GM19240 (cell line): ENCODE data around the gene AMY1C.
"Not testable (repeated sequence)": the region's sequence is repeated elsewhere in the genome, so short reads cannot be mapped to it uniquely, and the experiment has no call there.

Source experiments
- DNase-seq: peaks from one replicate; pipeline ENCODE4 v3.0.0; 2011; ENCODE audit warnings: low spot score; ENCODE audit not compliant: insufficient read length

AMY1C gene

DNA sequence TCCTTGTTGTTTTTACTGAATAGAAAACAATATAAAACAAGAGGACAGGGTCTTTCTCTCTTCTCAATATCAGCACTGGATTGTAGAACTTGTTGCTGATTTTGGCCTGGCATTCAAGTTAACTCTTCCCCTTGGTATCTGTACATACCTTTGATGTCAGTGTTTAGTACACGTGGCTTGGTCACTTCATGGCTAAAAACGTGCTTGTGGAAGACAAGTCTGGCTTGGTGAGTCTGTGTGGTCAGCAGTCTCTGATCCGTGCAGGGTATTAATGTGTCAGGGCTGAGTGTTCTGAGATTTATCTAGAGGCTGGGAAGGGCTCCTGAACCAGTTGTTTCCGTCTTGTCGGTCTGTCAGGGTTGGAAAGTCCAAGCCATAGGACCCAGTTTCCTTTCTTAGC lies at the start of gene AMY1C:
Gene AMY1C, plus strand, starts transcription at position 301 of the 400 bp plus-strand sequence. CDS start 572 bp downstream, outside the sequence.
- DNase-seq: not testable (repeated sequence)

DNA sequence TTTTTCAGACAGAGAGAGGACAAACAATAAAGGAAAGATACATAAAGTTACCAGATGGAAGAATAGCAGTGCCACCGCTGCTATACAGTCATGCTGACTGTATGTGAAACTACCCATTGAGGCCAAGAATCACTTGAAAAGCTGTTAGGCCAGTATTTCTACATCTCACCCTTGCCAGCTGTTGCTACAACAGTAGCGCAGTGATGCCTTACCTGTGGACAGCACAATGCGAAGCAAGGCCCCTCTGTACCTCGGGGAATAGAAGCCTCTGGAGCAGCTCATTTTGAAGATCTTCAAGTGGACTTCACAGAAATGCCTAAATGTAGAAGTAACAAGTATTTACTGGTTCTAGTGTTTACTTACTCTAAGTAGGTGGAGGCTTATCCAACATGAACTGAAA lies 49.0 kb upstream of the AMY1C start:
- DNase-seq: not testable (repeated sequence)

DNA sequence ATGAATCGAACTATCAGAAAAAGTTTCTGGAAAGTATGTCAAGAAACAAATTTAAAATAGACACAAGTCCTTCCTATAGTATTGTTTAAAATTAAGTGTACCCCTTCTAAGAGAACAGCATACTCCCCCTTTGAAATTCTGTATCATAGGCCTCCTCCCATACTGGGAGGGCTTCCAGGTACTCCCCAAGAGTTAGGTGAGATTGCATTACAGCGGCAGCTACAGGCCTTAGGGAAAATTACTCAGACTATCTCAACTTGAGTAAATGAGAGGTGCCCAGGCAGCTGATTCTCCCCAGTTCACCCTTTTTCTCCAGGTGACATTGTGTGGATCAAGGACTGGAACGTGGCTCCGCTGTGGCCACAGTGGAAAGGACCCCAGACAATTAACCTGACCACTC lies 48.4 kb upstream of the AMY1C start:
- DNase-seq: not testable (repeated sequence)

DNA sequence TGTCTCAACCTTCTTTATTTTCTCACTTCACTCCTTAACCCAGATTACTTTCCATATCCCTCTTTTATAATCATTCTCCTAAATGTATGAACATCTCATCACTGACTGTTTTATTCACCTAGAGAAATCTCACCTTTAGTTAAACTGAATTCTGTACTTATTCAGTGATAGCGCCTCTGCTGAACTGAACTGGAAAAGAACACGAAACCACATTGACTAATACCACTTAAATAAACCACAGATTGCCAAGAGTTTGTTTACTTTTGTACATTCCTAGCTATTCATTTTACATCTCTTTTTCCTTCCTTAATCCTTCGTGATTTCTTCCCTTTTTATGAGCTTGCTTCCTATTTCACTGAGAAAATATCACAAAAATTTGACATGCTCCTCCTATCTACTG lies 42.0 kb upstream of the AMY1C start:
- not testable (repeated sequence) for DNase-seq

DNA sequence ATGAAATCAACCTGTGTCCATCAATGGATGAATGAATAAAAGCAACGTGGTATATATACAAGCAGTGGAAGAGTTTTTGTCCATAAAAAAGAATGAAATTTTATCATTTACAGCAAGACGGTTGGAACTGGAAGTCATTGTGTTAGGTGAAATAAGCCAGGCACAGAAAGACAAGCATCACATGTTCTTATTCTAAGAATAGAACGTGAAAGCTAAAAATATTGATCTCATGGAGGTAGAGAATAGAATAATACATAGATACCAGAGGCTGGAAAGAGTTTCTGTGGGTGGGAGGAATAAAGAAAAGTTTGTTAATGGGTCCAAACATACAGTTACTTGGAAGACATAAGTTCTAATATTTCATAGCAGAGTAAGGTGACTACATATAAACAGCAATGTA lies 39.3 kb upstream of the AMY1C start:
- DNase-seq: not testable (repeated sequence)

DNA sequence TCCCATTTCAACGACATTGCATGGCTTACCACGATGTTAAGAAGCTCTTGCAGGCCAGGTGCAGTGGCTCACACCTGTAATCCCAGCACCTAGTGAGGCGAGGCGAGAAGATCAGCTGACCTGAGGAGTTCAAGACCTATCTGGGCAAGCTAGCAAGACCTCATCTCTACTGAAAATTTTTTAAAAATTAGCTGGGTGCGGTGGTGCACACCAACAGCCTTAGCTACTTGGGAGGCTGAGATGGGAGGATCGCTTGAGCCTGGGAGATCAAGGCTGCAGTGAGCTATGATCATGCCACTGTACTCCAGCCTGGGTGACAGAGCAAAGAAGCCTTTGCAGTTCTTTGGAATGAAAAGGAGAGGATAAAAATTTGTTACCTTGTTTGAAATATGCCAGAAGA lies 32.3 kb upstream of the AMY1C start:
- DNase-seq: not testable (repeated sequence)

DNA sequence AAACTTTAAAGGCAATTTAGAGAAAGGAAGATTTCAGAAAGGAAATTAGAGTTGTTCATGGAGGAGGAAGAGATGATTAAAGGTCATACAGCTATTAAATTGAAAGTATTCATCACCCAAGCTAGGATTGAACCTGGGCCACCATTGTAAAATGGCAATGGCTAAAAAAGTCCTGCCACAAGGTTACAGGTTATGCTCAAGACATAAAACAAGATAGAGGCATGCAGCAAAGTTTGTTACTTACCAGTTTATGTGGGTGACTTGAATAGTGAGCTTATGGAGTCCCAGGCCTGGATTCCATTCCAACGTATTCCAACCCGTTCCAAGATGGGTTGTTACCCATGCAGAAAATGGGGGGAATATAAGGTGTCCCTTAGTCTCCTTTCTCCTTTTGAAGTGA lies 28.2 kb upstream of the AMY1C start:
- not testable (repeated sequence) for DNase-seq

DNA sequence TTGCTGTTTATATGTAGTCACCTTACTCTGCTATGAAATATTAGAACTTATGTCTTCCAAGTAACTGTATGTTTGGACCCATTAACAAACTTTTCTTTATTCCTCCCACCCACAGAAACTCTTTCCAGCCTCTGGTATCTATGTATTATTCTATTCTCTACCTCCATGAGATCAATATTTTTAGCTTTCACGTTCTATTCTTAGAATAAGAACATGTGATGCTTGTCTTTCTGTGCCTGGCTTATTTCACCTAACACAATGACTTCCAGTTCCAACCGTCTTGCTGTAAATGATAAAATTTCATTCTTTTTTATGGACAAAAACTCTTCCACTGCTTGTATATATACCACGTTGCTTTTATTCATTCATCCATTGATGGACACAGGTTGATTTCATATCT lies 14.4 kb upstream of the AMY1C start:
- DNase-seq: not testable (repeated sequence)

DNA sequence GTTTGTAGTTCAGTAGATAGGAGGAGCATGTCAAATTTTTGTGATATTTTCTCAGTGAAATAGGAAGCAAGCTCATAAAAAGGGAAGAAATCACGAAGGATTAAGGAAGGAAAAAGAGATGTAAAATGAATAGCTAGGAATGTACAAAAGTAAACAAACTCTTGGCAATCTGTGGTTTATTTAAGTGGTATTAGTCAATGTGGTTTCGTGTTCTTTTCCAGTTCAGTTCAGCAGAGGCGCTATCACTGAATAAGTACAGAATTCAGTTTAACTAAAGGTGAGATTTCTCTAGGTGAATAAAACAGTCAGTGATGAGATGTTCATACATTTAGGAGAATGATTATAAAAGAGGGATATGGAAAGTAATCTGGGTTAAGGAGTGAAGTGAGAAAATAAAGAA lies 11.7 kb upstream of the AMY1C start:
- DNase-seq: not testable (repeated sequence)

DNA sequence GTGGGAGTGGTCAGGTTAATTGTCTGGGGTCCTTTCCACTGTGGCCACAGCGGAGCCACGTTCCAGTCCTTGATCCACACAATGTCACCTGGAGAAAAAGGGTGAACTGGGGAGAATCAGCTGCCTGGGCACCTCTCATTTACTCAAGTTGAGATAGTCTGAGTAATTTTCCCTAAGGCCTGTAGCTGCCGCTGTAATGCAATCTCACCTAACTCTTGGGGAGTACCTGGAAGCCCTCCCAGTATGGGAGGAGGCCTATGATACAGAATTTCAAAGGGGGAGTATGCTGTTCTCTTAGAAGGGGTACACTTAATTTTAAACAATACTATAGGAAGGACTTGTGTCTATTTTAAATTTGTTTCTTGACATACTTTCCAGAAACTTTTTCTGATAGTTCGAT lies 5.2 kb upstream of the AMY1C start:
- DNase-seq: not testable (repeated sequence)

DNA sequence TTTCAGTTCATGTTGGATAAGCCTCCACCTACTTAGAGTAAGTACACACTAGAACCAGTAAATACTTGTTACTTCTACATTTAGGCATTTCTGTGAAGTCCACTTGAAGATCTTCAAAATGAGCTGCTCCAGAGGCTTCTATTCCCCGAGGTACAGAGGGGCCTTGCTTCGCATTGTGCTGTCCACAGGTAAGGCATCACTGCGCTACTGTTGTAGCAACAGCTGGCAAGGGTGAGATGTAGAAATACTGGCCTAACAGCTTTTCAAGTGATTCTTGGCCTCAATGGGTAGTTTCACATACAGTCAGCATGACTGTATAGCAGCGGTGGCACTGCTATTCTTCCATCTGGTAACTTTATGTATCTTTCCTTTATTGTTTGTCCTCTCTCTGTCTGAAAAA lies 4.7 kb upstream of the AMY1C start:
- not testable (repeated sequence) for DNase-seq

DNA sequence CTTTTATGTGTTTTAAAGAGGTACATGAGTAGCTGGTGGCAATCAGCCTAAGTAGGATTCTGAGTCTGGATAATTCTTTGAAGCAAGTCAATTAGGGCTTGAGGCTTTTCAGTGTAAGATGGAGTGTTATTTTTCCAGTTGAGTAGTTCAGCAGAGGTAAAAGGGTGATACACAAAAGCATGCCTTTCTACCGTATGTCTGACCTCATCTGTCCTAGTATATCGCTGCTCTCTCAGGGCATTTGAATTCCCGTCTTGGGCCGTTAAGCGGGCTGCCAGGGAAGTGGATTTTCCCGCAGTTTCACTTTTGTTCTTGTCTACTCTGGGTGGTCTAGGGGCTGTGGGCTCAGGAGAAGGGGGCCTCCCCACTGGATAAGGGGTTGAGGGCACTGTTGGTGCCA lies 1.4 kb upstream of the AMY1C start:
- DNase-seq: not testable (repeated sequence)

DNA sequence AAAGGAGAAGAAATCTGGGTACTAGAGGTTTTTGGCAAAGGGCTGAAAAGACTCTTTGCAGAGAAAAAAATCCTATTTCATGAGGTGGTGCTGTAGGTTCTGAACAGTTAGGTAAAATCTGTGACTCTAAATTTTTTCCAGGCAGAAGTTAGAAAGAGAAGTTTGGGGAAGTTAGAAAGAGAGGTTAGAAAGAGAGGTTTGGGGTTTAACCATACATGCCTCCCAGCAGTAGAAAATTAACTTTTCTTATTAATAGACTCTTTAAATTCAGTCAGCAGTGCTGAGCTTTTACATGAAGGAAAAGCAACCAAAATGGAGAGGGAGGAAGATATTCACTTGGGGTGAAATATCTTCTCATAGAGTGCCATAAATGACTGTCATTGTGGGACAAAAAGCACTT lies 12.2 kb downstream of the AMY1C start:
- no peak for DNase-seq

DNA sequence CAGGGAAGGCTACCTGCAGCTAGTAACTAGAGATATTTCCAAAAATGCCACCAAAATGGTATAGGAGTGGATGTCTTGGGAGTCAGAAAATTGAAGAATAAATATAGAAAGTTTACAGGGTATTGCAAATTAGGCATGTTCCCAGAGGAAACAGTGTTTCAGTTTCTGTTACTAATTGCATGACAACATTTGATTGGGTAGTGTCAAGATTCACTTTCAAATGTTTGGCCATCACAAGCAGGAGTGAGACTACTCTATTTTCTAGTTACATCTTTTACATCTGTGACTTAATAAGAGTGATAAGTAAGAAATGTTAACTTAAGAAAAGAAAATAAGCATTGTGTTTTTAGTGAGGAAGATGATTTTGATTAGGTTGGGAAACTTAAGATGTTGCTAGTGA lies 30.2 kb downstream of the AMY1C start:
- no peak for DNase-seq

DNA sequence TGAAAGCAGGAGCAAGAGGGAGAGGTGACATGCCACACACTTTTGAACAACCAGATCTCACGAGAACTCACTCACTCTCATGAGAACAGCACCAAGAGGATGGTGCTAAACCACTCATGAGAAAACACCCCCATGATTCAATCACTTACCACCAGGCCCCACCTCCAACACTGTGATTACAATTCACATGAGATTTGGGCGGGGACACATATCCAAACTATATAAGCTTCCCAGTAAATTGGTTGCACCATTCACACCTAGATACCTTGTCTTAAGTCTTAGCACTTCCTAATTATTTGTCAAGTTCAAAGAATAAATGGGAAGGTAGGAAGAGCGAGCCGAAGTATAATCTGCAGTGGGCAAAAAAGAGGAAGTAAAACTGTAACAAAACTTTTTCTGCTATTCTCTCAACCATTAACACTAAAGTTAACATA lies 34.3 kb downstream of the AMY1C start:
- no peak for DNase-seq

DNA sequence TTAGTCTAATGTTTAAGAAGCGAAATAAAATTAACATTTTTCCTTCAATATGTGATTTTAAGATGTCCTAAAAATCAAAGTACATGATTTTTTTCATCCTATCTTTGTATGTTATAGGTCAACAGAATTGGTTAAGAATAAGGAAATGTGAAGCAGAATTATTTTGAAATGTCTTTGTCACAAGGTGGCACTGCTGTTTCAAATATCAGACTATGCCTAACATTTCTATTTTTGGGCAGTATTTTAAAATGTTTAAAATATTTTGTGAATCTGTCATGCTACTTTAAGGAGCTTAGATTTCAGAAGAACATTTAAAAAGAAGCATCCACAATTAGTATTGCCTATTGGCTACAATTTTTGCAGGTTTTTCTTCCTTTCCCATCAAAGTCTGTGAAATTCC lies 38.7 kb downstream of the AMY1C start:
- no peak for DNase-seq

DNA sequence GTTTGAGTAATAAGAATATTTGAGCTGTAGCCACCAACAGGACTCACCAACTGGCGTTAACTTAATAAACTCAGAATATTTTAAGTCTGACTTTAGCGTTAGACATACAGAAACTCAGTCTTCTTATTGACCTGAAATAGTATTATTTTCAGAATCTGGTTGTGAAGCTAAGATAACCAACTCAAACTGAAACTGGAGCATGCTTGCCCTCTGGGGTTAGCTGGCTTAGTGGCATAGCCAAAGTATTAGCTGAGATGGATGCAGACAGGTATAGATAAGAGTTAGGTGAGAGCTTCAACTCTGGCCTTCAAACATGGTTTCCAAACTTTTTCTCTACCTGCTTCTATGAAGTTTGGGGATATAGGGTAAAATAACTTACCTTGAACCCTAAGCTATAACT lies 40.5 kb downstream of the AMY1C start:
- no peak for DNase-seq
